GM18873 (cell line): ENCODE results near the gene RALGAPA2.

Experiments used
- ATAC-seq: cut with Tn5 transposase; IDR thresholded peaks from one replicate; pipeline ENCODE4 v1.9.1; 2021; ENCODE audit warnings: mild to moderate bottlenecking, moderate library complexity, moderate number of reproducible peaks; ENCODE audit not compliant: unreplicated experiment, low FRiP score

Gene RALGAPA2

DNA sequence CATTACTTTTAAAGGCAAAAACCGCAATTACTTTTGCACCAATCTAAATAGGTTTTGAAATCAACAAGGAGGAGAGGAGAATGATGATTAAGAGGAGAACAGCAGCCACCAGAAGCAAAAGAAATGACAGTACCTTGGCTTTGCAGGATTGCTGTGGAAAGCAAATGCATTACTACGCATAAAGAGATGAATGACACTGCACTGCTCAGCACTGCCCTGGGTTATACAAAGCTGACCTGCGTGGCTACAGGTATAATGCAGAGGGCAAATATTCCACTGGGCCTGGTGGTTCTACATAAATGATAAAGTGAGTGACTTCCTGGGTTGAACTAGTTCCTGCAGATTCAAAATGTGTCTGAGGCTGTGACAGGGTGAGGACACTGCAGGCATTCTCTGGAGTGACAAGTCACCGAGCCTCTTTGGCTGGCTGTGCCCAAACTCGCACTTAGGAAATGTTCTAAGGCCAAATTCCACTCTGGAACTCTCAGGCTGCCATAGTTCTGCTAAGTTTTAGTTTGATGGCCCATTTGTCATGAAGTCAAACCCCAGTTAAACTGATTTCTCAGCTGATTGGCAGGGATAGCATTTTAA lies 265.9 kb downstream of the RALGAPA2 start:
- ATAC-seq = no peak

DNA sequence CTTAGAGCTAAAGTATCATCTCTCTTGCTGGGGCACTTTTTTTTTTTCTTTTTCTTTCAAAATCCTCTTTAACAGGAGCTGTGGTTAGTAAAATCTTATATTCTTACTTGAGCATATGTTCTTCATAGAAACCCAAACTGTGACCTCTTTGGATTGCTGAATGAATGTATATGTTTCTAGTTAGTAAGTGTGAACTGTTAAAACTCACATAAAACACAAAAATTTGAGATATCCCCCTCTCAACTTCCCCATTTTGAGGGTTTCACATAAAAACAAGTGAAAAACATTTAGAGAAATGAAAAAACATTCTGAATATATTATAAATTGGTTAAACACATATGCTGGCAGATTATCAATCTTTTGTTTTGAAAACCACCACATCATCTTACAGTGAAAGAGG lies 266.4 kb downstream of the RALGAPA2 start:
- no peak for ATAC-seq

DNA sequence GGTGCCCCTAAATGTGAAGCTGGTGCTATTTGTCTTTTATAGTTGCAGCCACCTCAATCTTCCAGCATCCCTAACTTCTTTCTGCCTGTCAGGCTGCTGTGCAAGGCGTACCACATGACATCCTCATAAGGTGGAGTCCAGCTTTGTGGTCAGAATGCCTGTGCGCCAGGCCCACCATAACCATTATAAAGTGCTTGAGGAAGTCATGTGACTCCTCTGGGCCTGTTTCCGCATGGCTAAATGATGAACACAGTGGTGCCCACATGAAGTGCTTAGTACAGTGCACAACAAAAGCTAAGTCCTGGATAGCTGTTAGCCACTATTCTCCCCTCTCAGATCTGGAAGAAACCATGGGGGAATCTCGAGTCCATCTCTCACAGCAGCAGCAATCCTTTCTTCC lies 268.9 kb downstream of the RALGAPA2 start:
- ATAC-seq = no peak

DNA sequence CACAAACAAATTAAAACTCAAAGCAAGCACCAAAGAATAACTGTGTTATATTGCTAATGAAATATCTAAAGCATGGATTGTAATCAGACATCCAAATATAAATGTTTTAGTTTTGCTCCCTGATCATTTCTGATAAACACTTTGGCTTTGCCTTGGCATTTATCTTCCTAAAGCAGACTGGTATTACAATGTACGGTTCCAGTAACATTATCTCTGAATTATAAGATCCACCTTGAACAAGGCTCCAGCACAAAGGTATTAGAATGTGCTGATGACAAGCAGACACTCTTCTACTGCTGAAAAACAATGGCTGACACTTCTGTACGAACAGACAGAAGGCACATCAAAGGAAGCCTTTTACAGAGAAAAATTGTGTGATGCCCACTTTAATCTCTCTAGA lies 270.0 kb downstream of the RALGAPA2 start:
- no peak for ATAC-seq

DNA sequence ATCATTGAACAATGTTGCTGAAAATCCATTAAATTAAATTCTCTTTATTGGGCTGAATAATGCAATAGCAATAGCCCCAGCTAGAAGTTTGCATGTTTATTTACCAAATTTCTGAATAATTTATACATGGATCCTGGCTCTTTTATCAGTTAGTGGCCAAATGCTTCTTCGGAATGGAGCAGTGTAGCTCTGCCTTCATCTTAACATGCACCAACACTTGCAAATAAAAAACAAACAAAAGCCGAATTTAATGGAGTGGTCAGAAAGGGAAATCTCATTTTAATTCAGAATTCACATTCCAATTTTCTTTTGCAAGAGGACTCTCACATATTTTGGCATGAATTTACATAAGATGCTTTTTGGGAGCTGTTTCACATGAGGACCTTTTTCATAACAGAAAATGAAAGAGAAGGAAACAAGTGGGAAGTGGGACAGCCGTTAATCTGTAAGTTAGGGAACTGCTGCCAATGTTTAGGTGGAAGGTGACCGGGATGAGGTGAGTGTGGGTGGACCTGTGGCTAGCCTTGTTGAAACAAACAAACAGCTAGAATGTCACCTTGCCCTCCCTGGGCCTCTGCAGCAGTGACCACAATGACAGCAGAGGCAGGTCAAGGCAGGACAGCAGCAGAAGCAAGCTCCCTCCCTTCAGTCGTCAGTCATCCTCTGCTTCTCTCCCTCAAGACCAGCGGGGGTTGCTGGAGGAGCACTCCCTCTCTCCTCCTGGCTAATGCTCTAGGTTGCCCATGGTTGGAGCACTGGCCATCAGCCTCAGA lies 271.4 kb downstream of the RALGAPA2 start:
- no peak for ATAC-seq

DNA sequence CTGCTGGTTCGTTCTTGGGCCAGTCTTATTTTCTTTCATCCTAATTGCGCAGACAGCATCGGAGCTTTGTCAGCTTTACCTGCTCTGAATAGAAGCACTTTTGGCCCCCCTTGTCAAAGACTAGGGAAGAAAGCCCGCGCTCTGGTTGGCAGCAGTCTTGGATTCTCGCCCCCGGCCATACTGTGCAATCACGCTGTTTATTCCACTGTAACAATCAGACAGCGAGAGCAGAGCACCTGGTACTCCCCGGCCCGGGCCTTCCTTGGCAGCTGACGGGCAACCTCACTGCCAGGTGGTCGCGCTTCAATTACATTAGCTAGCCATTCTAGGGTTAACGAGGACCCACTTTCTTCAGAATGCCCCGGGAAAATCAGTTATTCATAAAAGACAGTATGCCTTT lies 272.0 kb downstream of the RALGAPA2 start:
- ATAC-seq = no peak

DNA sequence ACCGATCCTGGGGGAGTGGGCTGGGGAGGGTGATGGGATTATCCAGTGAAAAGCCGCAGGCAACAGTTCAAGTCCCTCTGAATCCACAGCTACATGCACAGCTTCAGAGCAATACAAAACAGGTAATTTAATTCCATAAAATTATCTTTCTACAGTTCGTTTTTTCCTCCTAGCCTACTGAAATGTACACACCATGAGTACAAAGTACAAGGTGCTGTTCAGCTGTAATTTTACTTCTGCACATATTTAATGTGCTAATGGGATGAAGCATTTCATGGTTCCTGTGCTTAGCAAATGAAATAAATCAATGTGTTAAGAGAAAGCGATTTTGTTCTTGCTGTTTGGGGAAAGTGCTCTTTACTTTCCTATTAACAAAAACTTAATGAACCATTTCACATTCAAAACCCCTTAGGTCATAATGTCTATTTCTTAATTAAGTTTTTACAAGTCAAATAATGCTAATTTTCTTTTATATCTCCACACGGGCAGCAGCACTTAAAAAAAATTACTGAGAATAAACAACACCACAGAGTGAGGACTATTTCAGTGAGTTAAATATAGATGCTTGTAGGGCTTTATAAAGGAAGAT lies 272.7 kb downstream of the RALGAPA2 start:
- ATAC-seq = no peak

DNA sequence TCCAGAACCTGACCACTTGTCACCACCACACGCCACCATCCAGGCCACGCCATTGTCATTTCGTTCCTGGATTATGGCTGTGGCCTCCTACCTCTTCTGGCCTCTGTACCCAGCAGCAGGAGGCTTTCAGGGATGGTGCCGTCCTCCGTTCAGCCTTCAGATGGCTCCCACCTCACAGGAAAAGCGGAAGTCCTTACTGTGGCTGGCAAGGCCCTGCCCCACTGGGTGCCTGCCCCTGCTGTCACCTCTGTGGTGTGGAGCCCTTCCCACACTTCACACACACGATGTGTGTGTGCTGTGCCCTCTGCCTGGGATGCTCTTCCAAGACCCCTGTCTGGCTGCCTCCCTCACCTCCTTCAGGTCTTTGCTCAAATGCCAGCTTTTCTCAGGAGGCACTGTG lies 275.1 kb downstream of the RALGAPA2 start:
- no peak for ATAC-seq

DNA sequence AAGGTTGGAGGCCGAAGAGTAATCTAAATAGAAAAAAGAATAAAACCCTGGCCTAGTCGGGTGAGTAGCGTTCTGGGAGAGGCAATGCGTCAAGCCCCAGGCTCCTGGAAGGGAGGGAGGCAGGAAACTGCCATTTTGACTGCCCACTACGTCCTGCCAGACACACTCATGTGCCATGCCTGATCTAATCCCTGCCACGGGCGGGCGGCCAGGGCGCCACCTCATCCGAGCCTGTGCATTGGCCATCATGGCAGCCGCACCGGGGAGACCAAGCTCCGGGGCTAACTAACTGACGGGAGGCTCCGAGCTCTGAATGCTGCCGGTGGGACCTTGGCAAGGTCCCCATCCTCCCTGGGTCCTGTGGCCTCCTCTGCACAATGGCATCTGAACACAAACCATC lies 275.8 kb downstream of the RALGAPA2 start:
- no peak for ATAC-seq

DNA sequence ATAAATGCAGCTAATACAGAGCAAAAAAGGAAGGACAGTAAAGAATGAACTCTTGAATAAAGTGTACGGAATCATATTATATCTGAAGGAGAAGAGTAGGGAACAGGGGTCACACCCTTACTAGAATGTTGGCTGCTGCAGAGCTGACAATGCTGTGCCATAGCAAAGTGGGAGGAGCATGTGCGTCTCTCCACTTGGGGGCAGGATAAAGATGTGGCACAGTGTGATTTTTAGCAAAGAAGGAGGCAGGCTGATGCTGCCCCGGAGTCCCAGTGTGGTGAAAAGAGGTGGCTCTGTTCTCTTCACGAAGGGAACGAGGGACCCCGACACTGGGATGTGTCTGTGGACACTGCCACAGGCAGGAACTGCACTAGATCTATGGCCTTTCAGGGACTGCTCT lies 277.0 kb downstream of the RALGAPA2 start:
- no peak for ATAC-seq

DNA sequence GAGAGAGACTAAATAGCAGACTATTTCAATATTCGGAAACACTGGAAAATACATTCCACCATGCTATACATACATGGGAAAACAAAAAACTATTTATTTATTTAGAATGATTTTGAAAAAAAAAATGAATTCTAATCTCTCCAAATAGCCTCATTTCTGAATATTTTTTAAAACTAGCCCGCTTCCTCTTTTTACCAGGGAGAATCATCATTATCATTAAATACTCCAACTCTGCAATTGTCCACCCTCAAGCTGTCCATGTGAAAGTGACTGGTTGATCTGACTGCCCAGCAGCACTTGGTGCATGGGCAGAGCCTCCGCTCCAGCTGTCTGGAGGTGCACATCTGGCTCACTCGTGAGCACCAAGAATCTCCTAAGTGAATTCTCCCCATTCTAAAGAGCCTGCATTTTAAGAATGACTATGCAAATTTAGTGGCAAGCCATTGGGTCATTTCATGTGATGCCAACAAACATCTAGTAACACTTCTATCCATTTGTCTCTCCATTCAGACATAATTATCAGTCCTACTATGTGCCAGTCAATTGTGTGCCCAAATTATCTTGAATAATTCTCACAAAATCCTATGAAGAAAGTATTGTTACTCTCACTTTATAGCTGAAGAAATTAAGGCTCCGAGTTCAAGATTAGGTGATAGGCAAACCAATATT lies 279.7 kb downstream of the RALGAPA2 start:
- ATAC-seq = no peak

DNA sequence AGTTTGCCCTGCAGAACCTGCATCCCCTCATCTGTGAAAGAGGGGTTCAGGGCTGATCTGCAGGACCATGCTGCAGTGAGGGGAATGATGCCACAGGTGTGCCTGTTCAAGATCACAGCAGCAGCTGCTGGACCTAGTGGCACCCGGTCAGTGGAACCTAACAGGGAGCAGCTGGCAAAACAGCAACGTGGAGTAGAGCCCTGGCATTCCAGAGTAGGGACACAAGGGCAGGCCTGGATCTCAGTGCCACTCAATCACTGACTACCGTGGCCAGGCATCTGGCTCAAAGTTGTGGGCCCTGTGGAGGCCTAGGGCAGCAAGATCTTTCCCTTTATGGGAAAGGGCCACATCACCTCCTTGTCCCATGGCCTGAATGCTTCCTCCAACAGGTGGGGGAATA lies 282.4 kb downstream of the RALGAPA2 start:
- no peak for ATAC-seq

DNA sequence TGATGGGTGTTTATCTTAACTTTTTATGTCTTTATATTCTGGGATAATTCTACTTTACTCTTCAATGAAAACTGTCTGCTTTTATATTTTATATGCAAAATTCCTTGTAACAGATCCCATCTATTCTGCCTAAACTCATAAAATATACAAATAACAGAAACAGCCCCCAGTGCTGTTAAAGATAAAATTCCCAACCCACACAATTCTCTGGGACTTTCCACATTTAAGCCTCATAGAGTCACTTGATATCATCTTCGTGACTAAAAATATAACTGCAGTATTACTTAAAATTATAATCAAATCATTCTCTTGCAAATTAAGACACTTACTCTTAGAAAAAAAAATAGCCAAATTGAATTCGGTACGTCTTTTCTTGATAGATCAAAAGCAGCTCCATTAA lies 284.4 kb downstream of the RALGAPA2 start:
- no peak for ATAC-seq

DNA sequence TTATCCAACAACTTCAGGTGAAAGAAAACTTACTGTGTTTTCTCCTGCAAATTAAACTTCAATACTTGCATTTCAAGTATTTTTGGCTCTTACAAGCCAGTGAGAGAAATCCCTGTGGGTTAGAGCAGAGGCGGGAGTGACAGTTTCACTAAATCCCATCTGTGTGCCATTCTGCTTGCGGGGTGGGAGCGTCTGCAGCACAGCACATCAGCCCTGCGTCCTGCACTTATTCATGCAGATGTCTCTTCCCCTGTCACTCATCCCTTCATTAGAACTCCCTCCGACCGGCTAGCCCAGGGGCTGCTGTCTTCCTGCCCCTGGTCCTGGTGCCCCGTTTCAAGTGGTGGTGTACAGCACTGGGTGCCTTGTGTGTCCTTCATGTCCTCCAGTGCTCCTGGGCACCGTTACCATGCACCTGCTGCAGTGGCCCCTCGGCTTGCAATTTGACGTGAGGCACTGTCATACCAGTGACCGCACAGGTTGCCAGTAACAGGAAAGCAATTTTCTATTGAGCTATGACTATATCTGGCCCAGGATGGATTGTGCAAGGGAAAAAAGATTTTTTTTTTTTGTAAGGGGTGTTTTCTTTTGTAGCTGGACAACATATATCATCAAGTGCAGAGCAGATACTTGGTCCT lies 285.1 kb downstream of the RALGAPA2 start:
- ATAC-seq = no peak

DNA sequence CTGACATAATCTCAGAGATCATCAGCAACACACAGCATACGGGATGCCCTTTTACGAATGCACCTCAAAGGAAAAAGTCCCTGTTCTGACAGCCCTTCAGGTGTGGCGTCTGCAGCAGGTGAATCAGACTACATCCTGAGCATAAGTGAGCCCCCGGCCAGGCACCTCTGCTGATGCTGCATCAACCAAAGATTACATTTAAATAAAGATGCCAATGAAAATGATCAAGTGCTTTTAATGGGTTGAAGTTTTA lies 285.9 kb downstream of the RALGAPA2 start:
- no peak for ATAC-seq

DNA sequence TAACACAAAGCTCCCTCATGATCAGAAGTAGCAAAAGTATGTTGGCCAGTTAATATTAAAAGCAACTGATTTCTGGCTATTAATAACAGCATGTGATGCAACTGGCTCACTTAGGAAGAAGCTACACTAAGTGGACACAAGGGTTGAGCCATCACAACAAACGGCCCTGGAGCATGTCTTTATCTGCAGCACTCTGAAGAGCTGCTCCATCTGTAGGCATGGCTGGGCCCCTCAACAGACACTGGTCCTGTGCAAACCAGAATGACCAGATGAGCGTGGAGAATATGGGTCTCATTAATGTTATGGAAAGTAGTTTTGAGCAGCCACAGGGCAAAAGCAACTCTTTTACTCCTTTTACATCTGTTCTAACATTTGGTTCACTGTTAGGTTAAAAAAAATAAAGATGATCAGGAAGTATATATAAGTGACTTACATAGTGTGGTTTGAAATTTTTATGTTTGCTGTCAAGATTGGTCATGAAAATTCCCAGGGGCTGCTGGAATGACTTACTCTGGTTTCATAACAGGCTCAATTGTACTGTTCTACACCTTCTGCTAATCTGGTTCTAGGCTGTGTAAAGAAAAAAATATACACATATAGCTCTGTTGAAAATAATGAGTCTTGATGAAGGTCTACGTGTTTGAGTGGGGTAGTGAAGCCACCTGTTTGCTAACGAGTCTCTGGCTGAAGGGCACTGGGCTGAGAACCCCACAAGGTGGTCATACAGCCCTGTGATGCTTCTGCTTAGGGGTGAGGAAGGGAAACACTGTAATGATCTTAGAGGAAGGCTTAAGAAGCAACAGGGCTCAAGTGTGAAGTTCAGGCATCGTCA lies 286.4 kb downstream of the RALGAPA2 start:
- no peak for ATAC-seq

DNA sequence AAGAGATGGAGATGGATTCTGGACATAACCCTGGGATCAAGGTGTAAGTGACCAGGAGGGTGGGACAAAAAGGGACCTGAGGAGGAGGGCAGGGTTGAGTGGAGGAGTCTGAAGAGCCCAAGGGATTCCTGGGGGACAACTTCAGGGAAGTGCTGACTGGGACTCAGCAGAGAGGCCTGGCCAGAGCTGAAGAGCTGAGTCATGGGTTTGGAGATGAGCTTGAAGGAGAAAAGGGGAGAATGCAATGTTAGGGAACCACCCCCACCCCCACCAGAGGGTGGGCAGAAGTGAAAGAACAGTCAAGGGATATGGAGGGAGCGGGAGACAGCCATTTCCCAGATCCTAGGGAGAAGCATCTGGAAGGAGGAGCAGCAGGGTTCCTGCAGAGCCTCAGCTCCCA lies 289.3 kb downstream of the RALGAPA2 start:
- no peak for ATAC-seq

DNA sequence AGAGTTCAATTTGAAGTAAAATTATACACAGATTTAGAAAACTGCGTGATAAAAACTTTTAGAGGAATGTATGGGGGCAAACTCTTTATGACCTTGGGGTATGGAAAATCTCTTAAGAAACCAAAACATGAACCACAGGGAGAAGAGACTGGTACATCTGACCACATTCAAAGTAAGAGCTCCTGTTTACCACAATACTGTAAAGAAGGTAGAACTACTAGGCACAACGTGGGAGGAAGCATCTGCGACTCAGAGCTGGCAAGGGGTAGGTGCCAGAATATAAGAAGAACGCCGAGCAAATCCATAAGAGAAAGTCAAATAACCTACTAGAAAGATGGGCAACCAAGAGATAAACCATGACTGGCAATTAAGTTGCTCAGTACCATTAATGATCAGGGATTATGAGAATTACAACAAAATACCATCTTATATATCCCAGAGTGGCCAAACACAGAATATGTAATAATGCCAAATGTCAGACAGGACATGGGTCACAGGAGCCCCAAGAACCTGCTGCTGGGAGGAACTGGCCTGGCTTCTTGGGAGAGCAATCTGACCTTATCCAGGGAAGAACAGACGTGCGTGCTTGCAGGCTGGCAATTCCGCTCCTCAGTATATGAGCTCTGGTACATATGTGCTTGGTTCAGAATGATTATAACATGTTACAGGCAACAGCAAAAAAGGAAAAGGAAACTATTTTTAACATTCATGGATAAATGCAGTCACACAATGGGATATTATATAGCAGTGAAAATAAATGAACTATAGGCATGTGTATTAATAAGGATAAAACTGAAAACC lies 294.4 kb downstream of the RALGAPA2 start:
- ATAC-seq = no peak

DNA sequence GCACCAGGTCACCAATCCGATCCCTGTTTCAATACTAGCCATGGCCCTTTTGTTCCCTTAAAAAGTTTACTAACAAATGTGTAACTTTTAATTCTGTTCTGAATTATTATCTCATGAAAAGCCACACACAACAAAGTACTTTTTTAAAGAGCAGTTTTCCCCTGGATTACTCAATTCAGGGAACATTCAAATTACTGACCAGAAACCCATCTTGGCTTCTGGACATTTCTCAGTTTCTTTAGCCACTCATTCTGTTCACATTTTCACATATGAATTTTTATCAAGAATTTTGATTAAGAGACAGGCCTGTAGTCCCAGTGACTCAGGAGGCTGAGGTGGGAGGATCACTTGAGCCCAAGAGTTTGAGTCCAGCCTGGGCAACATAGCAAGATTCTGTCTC lies 297.1 kb downstream of the RALGAPA2 start:
- ATAC-seq = no peak
